Measurements from ENCODE around the gene UBN1.

GRCh38 chr16:4926928-4927327, 79.6 kb downstream of the UBN1 start:
- TF ChIP-seq CTCF (IDR thresholded peaks at IDR 0.05) (no peak), POLR2A (IDR thresholded peaks at IDR 0.05) (no peak)

Data from esophagus squamous epithelium (tissue), 4 donors.